ENCODE data around the gene SYT8. TPM values are rescaled to one million over a fixed set of nuclear protein-coding genes. Genes with fewer than 3 reads are reported as not detected.
A peak's percentile ranks its signal among the peaks of the same experiment; 100 is the strongest.

The SYT8 gene
- total RNA-seq, 1 experiment from 2014 or later, result not detected

DNA sequence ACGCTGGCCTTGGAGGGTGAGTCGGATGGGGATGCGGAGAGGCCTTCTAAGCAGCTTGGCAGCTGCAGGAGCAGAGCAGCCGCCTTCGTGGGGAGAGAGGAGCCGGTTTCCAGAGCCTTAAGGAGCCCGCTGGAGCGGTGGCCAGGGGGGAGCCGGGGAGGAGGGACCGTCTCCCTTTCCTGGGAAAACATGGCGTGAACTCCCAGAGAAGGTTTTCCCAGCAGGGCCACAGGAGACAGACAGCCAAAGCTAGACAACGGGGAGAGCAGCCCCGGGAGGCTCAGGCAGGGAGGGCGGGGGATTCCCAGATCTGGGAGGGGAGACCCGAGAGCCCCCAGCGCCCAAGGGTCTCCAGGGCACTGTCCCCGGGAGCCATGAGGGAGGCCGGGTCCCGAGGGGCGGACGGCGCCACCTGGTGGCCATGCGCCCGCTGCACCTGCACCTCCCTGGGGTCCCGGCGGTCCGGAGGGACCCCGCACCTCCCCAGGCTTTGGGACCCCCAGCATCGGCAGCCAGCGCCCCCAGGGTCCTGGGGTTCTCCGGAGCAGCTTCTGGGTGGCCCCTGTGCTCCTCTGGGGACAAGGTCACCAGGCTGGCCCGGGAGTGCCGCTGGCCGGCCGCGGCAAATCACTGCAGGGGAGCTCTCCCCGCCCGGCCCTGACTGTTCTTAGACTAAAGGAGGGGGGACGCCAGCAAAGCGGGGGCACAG is 2.4 kb upstream of the SYT8 start:
- DNase-seq (ENCODE audit: low read depth), result peak; percentile 53

DNA sequence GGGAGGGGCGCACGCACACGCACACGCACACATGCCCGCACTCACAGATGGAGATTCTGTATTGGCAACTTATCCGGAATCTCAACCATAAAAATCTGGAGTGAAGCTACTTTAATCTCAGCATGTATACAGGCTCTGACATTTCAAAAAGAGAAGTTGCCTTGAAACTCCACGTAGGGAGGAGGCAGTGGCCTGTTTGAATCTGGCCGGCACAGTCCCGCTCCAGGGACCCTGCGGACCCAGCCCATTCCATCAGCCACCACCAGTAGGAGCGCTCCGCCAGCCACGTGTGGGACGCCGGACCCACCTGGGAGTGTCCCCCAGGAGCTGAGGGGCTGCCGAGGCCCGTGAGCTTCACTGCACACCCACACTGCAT is 1.9 kb upstream of the SYT8 start:
- no peak for DNase-seq (ENCODE audit: low read depth)

DNA sequence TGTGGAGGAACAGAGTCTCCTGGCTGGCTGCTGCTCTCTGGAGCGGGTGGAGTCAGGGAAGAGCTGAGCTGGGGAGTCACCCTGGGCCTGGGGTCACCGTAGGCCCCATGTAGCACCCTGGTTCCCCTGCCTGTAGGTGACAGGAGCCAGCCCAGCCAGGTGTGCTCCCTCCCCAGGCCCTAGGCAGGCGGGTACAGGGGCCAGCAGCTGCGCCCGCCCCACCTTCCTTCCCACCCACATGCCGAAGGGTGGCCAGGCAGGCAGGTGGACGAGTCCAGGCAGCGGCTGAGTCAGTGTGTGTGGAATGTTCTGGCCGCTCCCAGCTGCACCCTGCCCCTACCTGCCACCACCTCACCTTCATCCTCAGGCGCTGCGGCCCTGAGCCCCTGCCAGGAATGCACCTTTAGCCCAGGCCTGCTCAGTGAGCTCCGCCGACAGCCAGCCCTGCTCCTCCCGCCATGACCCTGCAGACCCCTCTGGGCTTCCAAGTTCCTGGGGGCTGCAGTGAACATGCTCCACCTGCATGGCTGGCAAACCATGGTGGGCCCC is 654 bp upstream of the SYT8 start:
- DNase-seq (ENCODE audit: low read depth), result no peak

DNA sequence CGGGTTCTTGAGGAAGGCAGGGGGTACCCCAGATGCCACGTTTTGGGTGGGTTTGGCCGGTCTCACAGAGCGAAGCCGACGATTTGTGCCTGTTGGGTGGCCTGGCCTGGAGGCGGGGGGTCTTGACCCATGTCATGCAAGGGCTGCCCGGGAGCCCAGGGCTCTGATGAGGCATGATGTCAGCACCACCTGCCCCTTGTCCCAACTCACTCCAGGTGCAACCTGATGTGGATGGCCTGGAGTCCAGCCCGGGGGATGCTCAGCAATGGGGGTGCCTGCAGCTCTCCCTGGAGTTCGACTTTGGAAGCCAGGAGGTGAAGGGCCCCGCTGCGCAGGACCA is 851 bp downstream of the SYT8 start:
- DNase-seq (ENCODE audit: low read depth), result no peak

DNA sequence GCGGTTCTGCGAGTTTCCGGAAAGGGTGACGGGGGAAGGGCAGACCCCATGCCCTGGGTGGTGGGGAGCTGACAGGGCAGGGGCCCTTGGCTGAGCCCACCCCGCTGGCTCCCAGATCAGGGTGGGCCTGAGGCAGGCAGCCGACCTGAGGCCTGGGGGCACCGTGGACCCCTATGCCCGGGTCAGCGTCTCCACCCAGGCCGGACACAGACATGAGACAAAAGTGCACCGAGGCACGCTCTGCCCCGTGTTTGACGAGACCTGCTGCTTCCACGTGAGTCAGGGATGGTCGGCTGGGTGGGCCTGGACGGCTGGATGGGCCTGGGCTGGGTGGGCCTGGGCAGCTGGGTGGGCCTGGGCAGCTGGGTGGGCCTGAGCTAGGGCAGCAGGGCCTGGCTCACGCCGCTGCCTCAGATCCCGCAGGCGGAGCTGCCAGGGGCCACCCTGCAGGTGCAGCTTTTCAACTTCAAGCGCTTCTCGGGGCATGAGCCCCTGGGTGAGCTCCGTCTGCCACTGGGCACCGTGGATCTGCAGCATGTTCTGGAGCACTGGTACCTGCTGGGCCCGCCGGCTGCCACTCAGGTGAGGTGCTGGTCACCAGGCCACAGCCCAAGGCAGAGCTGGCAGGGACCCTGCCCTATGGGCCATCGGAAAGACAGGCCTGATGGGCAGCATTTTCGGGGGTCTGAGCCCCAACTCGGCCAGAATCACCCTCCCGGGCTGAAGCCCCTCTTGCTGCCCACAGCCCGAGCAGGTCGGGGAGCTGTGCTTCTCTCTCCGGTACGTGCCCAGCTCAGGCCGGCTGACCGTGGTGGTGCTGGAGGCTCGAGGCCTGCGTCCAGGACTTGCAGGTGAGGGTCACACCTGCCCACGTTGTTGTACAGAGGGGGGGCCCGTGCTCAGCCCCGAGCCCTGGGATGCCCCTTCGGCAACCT is 1.5 kb downstream of the SYT8 start:
- DNase-seq (ENCODE audit: low read depth), result no peak

DNA sequence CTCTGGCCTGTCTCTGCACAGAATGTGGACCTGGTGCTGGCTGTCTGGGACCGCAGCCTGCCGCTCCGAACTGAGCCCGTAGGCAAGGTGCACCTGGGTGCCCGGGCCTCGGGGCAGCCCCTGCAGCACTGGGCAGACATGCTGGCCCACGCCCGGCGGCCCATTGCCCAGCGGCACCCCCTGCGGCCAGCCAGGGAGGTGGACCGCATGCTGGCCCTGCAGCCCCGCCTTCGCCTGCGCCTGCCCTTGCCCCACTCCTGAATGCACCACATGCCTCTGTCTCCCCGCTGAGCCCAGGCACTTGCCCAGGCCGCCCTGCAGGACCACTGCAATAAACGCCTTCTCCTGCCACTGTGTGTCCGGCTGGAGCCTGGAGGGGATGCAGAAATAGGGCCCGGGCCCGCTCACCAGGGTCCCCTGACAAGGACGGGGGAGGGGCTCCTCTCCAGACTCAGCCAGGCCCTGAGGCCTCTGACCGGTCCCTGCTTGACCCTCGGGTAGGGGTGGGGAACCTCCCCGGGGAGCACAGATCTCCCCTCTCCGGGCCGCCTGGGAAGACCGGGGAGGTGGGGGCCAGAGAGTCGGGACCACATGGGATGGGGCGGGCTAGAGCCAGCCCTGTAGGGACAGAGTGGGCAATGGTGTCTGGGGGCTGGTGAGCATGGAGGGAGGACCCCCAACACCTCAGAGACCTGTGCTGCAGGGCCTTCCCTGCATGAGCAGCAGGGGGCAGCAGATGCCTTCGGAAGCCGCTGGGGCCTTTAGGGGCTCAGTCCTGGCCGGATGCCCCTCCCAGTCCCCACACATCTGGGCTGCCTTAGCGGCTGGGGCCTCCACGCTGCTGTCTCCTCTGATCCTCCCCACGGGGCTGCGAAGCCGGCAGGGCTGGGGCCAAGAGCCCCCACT is 2.6 kb downstream of the SYT8 start:
- DNase-seq (ENCODE audit: low read depth), result peak; percentile 47

DNA sequence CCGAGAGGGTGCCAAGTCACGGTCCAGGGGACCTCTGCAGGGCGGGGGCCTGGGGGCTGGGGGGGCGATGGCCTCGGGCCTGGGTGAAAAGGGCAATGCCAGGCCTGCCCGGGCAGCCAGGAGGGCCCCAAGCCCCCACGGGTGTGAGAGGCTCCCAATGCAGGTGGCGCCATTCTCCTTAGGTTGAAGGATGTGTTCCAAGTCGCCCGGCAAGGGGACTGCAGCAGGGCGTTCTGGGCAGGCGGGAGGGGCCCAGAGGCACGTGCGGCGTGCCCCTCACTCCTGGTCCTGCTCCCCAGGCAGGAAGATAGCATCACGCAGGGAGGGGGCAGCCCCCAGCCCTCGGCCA is 3.3 kb downstream of the SYT8 start:
- DNase-seq (ENCODE audit: low read depth), result no peak

DNA sequence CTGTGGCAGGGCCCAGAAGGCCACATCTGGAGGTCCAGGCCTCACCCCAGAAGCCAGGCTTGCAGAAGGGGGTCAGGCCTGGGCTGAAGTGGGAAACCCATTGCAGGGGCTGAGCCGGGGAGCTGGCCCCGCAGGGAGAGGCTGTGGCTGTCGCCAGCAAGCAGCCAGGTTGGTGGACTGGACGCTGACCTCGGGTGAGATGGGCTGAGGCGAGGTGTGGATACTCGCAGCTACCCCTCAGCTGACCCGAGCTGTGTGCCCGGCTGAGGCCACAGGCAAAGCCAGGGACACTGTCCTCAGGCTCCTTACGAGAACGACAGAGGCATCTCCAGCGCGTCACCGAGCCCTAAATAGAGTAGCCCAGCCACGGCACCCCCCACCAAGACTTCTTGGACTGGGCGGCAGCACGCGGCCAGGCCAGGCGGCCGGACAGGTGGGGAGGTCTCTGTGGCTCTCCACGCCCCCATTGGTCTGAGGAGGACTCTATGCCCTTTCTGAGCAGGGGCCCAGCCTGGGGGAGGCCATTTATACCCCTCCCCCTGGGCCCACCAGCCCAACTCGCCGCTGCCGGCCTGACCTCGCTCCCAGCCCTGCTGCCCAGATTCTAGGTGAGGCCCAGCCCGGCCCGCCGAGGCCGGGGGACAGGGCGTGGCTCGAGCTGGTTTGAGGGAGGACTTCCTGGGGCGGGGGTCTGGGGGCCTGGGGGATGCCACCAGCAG is 3.8 kb downstream of the SYT8 start, which contains the start of gene TNNI2:
Gene TNNI2 (plus strand): TSS at position 556 of the 719 bp plus-strand sequence. CDS start 716 bp downstream, outside the sequence.
- DNase-seq (ENCODE audit: low read depth), result no peak

DNA sequence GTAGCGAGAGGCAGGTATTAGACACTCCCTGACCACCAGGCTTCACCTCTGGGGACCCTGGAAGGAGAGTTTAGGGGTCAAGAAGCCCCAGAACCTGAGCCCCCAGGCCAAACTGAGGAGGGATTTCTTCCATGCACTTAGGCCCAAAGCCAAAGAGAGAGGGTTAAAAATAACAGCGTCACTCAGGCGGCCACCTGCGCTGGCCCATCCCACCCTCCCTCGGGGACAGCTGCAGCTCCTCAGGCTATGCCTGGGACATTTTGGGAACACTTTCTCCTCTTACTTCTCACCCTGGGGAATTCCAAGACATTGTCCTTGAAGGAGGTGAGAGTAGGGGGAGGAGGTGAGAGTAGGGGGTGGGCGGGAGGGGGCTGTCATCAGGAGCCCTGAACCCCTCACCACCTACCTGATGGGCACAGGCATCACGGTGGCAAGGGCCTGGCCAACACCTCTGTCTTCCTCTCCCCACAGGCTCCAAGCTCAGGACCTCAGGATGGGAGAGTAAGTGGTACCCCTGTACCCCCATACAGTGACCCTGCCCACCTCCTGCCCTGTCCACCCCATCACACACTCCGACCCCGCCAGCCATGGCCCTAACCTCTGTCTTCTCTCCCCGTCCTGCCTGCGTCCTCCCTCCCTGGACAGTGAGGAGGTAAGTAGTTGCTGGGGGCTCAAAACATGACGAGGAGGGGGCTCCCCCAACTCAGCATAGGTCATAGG is 4.6 kb downstream of the SYT8 start:
- no peak for DNase-seq (ENCODE audit: low read depth)

DNA sequence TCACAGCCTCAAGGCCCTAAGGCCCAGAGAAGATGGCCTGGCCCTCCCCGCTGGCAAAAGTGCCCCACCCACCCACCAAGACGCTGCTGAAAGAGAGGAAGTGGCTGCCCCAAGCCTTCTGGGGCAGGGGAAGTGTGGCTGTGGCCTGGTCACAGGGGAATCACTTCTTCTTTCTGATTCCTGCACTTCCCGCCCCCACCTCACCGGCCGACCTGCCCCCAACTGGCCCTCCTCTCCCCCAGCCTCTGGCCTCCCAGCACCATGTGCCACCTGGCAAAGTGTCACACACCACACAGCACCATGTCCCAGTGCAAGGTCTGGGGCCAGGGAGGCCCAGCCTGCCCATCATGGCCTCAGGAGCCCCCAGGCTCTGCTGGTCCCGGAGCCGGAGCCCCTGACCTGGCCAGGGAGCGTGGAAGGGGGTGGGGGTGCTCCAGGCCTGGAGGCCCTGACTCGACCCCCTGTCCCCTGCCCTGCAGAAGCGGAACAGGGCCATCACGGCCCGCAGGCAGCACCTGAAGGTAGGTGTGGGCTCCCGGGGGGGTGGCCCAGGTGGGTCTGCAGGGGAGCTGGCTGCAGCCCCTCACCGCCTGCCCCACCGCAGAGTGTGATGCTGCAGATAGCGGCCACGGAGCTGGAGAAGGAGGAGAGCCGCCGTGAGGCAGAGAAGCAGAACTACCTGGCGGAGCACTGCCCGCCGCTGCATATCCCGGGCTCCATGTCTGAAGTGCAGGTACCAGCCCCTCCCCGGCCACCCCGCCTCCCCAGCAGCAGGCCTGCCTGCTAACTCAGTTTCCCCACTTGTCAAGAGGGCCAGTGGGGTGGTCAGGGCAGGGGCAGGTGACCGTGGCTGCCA is 5.4 kb downstream of the SYT8 start:
- no peak for DNase-seq (ENCODE audit: low read depth)

DNA sequence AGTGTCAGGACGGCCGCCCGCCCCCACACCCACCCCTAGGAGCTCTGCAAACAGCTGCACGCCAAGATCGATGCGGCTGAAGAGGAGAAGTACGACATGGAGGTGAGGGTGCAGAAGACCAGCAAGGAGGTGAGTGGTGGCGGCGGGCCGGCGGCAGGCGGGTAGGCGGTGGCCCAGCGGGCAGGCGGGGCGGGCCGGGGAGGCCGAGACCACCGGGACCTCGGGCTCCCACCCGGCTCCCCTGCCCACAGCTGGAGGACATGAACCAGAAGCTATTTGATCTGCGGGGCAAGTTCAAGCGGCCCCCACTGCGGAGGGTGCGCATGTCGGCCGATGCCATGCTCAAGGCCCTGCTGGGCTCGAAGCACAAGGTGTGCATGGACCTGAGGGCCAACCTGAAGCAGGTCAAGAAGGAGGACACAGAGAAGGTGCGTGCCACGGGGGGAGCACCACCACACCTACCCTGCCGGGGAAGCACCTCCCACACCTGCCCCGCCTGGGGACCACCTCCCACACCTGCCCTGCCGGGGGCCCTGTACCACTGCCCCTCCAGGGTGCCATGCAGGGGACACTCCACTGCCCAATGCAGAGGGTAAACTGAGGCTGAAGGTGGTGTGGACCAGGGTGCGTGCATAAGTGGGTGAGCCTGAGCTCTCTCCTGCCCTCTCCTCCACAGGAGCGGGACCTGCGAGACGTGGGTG is 6.1 kb downstream of the SYT8 start:
- no peak for DNase-seq (ENCODE audit: low read depth)

DNA sequence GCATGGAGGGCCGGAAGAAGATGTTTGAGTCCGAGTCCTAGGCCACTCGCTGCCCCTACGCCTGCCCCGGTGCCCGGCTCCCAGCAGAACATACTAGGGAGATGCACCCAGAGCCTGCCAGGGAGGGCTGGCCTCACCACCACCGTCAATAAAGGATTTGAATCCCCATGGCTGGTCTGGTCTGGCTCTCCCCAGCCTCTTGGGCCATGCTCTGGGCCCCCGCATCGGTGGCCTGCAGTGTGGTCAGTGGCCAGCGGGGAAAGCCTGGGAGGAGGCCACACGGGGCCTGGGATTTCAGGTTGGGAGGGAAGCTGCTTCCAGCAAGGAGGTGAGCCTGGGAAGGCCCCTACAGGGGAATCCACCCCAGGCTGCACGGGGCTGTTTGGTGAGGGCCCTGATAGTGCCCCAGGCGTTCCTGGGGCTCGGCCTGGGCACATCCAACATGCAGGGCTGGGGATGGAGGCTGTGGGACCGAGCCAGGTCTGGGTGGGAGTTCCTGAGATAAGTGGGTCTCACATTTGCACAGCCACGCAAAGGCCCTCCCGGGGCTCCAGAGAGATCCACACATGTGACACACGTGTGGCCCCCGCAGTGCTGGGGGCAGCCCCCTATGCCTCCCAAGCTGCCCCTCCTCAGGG is 6.8 kb downstream of the SYT8 start:
- no peak for DNase-seq (ENCODE audit: low read depth)

DNA sequence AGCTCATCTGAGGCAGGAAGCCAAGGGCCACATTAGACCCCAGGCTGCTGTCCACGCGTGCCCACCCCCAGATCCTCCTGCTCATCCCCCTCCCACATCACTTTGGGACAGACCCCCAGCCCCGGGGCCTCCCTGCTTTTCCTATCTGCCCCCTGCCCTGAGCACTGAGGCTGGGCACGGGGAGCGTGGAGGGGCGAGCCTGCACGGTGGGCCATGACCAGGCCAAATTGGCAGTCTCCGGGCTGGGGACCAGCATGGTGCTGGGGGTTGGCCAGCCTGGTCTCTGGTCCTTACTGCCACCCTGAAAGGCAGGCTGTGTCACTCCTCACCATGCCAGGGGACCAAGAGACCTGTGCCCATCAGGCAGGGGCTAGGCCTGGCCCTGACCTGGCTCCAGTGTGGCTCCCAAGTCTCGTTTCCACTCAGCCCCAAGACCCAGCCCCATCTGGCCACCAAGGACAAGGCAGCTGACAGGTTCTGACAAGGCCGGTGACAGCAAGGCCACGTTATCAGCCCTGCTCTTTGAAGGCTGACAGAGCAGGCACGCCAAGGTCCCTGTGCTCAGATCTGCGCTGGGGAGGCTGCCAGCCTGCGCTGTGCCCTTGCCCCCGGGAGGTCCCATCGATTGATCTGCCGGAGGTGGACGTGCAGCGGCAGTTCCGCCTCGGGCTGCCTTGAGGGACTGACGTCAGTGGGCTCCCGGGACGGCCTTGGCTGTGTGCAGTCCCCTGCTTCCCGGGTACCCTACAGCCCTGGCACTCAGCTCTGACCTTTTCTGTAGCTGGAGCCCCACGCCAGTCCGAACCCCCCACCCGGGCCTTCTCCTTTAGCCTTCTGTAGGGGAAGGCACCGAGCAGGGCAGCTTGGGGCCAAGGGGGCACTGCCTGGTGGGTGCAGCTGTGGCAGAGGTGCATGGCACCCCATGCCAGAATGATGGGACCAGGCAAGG is 7.6 kb downstream of the SYT8 start:
- no peak for DNase-seq (ENCODE audit: low read depth)

DNA sequence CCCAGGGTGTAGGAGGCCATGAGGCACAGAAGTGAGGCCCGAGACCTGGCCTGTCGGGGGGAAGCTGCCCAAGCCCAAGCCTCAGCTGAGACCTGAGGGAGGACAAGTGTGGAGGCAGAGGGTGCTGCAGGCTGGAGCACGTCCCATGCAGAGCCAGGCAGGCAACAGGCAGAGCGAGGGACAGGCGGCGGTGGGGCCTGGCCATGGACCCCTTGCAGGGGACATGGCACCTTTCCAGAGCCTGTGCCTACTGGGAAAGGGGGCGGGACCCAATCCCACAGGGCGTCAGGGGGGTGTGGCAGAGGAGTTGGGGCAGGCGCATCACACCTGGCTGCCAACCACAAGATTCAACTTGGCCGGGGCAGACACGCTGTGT is 8.3 kb downstream of the SYT8 start:
- no peak for DNase-seq (ENCODE audit: low read depth)

DNA sequence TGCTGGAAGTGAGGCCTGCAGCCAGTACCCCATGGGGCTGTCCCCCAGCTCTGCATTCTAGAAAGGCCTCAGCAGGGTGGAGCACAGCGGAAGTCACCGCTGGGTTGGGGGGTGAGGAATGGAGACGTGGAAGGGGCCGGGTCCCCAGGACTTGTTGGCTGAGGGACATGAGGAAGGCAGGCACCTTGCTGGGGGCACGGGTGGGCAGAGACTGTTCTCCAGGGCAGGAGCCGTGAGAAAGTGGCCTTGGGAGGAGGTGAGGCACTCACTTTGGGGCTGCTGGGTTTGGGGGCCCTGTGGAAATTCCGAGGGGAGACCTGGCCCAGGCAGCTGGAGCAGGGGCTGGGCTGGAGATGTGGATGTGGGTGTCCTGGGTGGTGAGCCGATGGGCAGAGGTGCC is 9.0 kb downstream of the SYT8 start:
- DNase-seq (ENCODE audit: low read depth), result no peak

DNA sequence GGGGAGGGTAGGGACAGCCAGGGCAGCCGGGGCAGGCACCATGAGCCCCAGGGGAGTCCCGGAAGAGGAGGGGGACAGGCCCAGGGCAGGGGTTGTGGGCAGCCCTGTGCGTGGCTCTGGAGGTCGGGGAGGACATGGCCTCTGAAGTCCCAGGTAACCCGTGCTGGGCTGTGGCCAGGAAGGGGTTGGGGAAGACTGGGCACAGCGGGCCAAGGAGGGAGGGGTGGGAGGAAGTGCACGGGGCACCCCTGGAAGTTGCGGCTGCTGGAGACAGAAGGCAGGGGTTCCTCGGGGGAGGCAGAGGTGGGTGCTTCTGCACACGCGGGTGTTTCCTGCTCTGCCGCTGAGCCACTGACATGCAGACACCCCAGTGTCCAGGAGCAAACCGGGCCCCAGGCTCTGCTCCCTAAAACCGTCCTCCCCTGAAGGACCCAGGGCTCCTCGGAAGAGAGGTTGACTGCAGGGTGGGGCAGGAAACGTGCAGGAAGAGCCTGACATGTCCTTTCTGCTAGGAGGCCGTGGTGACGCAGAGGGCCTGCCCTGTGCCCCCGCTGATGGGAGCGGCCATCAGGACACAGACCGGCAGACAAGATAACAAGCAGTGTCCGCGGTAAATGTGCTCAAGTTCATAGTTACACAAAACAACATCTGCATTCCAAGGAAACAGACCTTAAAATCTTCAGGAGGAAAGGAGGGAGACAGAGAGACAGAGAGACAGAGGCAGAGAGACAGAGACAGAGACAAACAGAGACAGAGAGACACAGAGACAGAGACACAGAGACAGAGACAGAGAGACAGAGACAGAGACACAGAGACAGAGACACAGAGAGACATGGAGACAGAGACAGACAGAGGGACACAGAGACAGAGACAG is 9.7 kb downstream of the SYT8 start:
- no peak for DNase-seq (ENCODE audit: low read depth)

DNA sequence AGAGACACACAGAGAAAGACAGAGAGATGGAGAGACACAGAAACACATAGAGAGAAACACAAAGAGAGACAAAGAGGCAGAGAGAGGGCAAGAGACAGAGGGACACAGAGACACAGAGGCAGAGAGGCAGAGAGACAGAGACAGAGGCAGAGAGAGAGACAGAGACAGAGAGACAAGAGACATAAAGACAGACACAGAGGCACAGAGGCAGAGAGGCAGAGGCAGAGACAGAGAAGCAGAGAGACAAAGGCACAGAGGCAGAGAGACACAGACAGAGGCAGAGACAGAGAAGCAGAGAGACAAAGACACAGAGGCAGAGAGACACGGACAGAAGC is 10.3 kb downstream of the SYT8 start:
- no peak for DNase-seq (ENCODE audit: low read depth)

All from M059J (cell line).